SK-N-MC (cell line): ENCODE results near the gene ULK3.

Experiments used
- EZH2 ChIP-seq: fragments of 200-600 bp; sonication (generic); IDR thresholded peaks from one replicate; pipeline ENCODE4 v1.6.1; 2017; ENCODE audit warnings: antibody characterized with exemption
- FOXP2 ChIP-seq: optimal IDR thresholded peaks from 2 replicates; pipeline ENCODE3; 2011; ENCODE audit warnings: mild to moderate bottlenecking, moderate library complexity; ENCODE audit not compliant: insufficient read depth; ENCODE audit errors: extremely low read length, control extremely low read depth
- POLR2AphosphoS5 ChIP-seq: IDR thresholded peaks from 2 replicates; pipeline ENCODE4 v1.6.1; 2012; ENCODE audit warnings: mild to moderate bottlenecking, low read depth, low read length, borderline replicate concordance

GRCh38 chr15:74847432-74847831, 4.5 kb upstream of the ULK3 start:
- no peak for TF ChIP-seq POLR2AphosphoS5
- no peak for TF ChIP-seq EZH2
- no peak for TF ChIP-seq FOXP2
